PC-3 (cell line): ENCODE results near the gene PTGDS. TPM values are rescaled to one million over a fixed set of nuclear protein-coding genes. Genes with fewer than 3 reads are reported as not detected.

Experiments
- ATAC-seq: fragments of 200-7000 bp; cut with Tn5 transposase; 2 replicates; pipeline ENCODE4 v1.9.1; 2020; ENCODE audit warnings: mild to moderate bottlenecking, moderate library complexity
- BruUV-seq: library from RNA; stranded (reverse); fragments of 400-500 nt; replicated peaks from 2 replicates; lab custom pipeline; 2021; lab: Mats Ljungman, UMichigan
- CTCF ChIA-PET: fragments of 300-600 bp; sonication (Branson Sonifier 250); formaldehyde crosslinking; loops from one replicate; lab custom pipeline; 2022; ENCODE audit warnings: antibody characterized with exemption; lab: Charles Lee
- POLR2A ChIA-PET: fragments of 300-600 bp; sonication (Branson Sonifier 250); formaldehyde crosslinking; loops from one replicate; lab custom pipeline; 2022; ENCODE audit warnings: antibody characterized with exemption; ENCODE audit not compliant: unreplicated experiment; lab: Charles Lee
- DNase-seq: peaks from one replicate; pipeline ENCODE4 v3.0.0-alpha.2; 2015
- H2AFZ ChIP-seq: fragments of 300-600 bp; sonication (generic); 2 replicates; pipeline ENCODE4 v1.6.0; 2016; ENCODE audit warnings: antibody characterized with exemption, low read length
- H3F3A ChIP-seq: fragments of 300-600 bp; sonication (generic); one replicate; pipeline ENCODE4 v1.6.0; 2017; ENCODE audit warnings: antibody characterized with exemption, low read length, control low read depth, mild to moderate bottlenecking; ENCODE audit not compliant: unreplicated experiment
- H3K27ac ChIP-seq: fragments of 300-600 bp; sonication (generic); 2 replicates; pipeline ENCODE4 v1.5.1; 2016; ENCODE audit warnings: mild to moderate bottlenecking, low read length
- H3K27me3 ChIP-seq: fragments of 300-600 bp; sonication (generic); 2 replicates; pipeline ENCODE4 v1.6.1; 2016; ENCODE audit warnings: low read length, mixed read lengths
- H3K36me3 ChIP-seq: fragments of 300-600 bp; sonication (generic); 2 replicates; pipeline ENCODE4 v1.6.1; 2016; ENCODE audit warnings: low read depth, mixed run types, low read length, mixed read lengths
- H3K4me1 ChIP-seq: fragments of 300-600 bp; sonication (generic); 2 replicates; pipeline ENCODE4 v1.5.1; 2016; ENCODE audit warnings: low read length; ENCODE audit not compliant: insufficient read depth
- H3K4me2 ChIP-seq: fragments of 300-600 bp; sonication (generic); 2 replicates; pipeline ENCODE4 v1.6.0; 2016; ENCODE audit warnings: low read length
- H3K4me3 ChIP-seq: fragments of 300-600 bp; sonication (generic); 2 replicates; pipeline ENCODE4 v1.5.1; 2016; ENCODE audit warnings: mild to moderate bottlenecking, low read length, mixed read lengths
- H3K79me2 ChIP-seq: fragments of 300-600 bp; sonication (generic); 2 replicates; pipeline ENCODE4 v1.6.1; 2017; ENCODE audit warnings: low read length, mixed read lengths
- H3K9ac ChIP-seq: fragments of 300-600 bp; sonication (generic); 2 replicates; pipeline ENCODE4 v1.6.0; 2016; ENCODE audit warnings: mild to moderate bottlenecking, low read length
- H3K9me2 ChIP-seq: fragments of 300-600 bp; sonication (generic); replicated peaks from 2 replicates; pipeline ENCODE4 v1.6.1; 2016; ENCODE audit warnings: mixed run types, low read length, mixed read lengths
- H3K9me3 ChIP-seq: fragments of 300-600 bp; sonication (generic); 2 replicates; pipeline ENCODE4 v1.6.1; 2016; ENCODE audit warnings: low read length, mixed read lengths
- H4K20me1 ChIP-seq: fragments of 300-600 bp; sonication (generic); 2 replicates; pipeline ENCODE4 v1.6.1; 2016; ENCODE audit warnings: low read length, mixed read lengths
- CTCF ChIP-seq: fragments of 300-600 bp; sonication (generic); conservative IDR thresholded peaks from 2 replicates; pipeline ENCODE4 v1.5.1; 2017; ENCODE audit warnings: antibody characterized with exemption, low read depth, mild to moderate bottlenecking, low read length
- EZH2 ChIP-seq: fragments of 300-600 bp; sonication (generic); IDR thresholded peaks from one replicate; pipeline ENCODE4 v1.6.1; 2017; ENCODE audit warnings: antibody characterized with exemption, mild to moderate bottlenecking, low read length; ENCODE audit not compliant: unreplicated experiment
- EZH2phosphoT487 ChIP-seq: fragments of 300-600 bp; sonication (generic); IDR thresholded peaks from 2 replicates; pipeline ENCODE4 v1.6.1; 2018; ENCODE audit warnings: mild to moderate bottlenecking, antibody characterized with exemption, low read length, borderline replicate concordance
- intact Hi-C: fragments of 100-400 bp; cut with micrococcal nuclease; formaldehyde crosslinking; loops from 2 replicates; pipeline ENCODE4 v1.9.0; 2023
- total RNA-seq: library from RNA; depleted of rRNA; stranded (reverse); fragments of >200 nt; gene quantifications from 2 replicates; pipeline ENCODE4 v1.2.3, GENCODE V29; 2014

Gene PTGDS
- total RNA-seq, 1 experiment from 2014 or later = not detected

- H2AFZ ChIP-seq = peak within 1 kb of the TSS; percentile 63
- no peaks in the 10 kb centered on the region for H3K9me3 ChIP-seq
- ChIA-PET CTCF (interaction anchor here (1.4 kb wide), 1 partner anchor 37 kb away, joined by 6 read pairs; no protein-coding TSS in a partner anchor), POLR2A (interaction anchor here (0.6 kb wide), 5 partner anchors 30 to 490 kb away, joined by 3 to 14 read pairs (median 6); no protein-coding TSS in a partner anchor)
- intact Hi-C loops = loop anchor here (2.0 to 10.0 kb wide), 2 partner anchors 41 to 147 kb away; partner anchors contain the start of genes AJM1 and PHPT1
- no TSS peak for BruUV-seq
- H3K79me2 ChIP-seq = peaks cover 16% of the 10 kb centered on the region
- DNase-seq = peak; percentile 82
- TF ChIP-seq CTCF (no peak), EZH2 (no peak), EZH2phosphoT487 (no peak)
- H3K27ac ChIP-seq = peak within 1 kb of the TSS; percentile 59
- no peaks in the 10 kb centered on the region for H4K20me1 ChIP-seq
- peak within 1 kb of the TSS; percentile 87 for H3K4me2 ChIP-seq
- H3F3A ChIP-seq = no peaks in the 10 kb centered on the region
- peak; percentile 71 for ATAC-seq
- no peaks in the 10 kb centered on the region for H3K27me3 ChIP-seq
- no peaks in the 10 kb centered on the region for H3K9me2 ChIP-seq
- H3K4me1 ChIP-seq = peaks cover 24% of the 10 kb centered on the region
- no peaks in the 10 kb centered on the region; the same call in 1 of the 2 replicates for H3K36me3 ChIP-seq
- peak within 1 kb of the TSS; percentile 89 for H3K4me3 ChIP-seq
- H3K9ac ChIP-seq = peak within 1 kb of the TSS; percentile 90
Observed at GRCh38 chr9:136991993-136992818, 14.9 kb downstream of the PTGDS start, which contains the start of gene PAXX. TSS of gene PAXX (plus strand) at chr9:136992422. CDS start at chr9:136992444, 22 bp downstream.

- H3K4me1 ChIP-seq = peaks cover 27% of the 10 kb centered on the region
- intact Hi-C loops = loop anchor here (2.0 to 10.0 kb wide), 2 partner anchors 42 to 148 kb away; partner anchors contain the start of genes AJM1 and PHPT1
- H3K9me2 ChIP-seq = no peaks in the 10 kb centered on the region
- BruUV-seq = TSS peak; percentile 72
- CTCF ChIA-PET = interaction anchor here (0.7 kb wide), 1 partner anchor 204 kb away, joined by 4 read pairs; no protein-coding TSS in a partner anchor
- H2AFZ ChIP-seq = peak overlapping the region; percentile 63
- no peaks in the 10 kb centered on the region; the same call in 1 of the 2 replicates for H3K36me3 ChIP-seq
- H3K4me2 ChIP-seq = peak overlapping the region; percentile 87
- no peaks in the 10 kb centered on the region for H3F3A ChIP-seq
- H3K9me3 ChIP-seq = no peaks in the 10 kb centered on the region
- TF ChIP-seq EZH2 (no peak), EZH2phosphoT487 (no peak), CTCF (no peak)
- peaks cover 16% of the 10 kb centered on the region for H3K79me2 ChIP-seq
- H4K20me1 ChIP-seq = no peaks in the 10 kb centered on the region
- peak overlapping the region; percentile 90 for H3K9ac ChIP-seq
- POLR2A ChIA-PET = no interaction called here
- no peaks in the 10 kb centered on the region for H3K27me3 ChIP-seq
- H3K4me3 ChIP-seq = peak overlapping the region; percentile 89
- ATAC-seq (no peak), DNase-seq (no peak)
- H3K27ac ChIP-seq = peak overlapping the region; percentile 57
Observed at GRCh38 chr9:136992819-136993369, 15.6 kb downstream of the PTGDS start.
